ENCODE measurements around the gene PRKAR2B.

GRCh38 chr7:107064255-107064654, 19.8 kb downstream of the PRKAR2B start:
- TF ChIP-seq CTCF (IDR thresholded peaks at IDR 0.05) (no peak), POLR2A (IDR thresholded peaks at IDR 0.05) (no peak)

Measured in Peyer's patch (tissue), 4 donors.